Amniotic stem cell (primary cell): Measurements from ENCODE around the gene SMC1A.
A peak's percentile ranks its signal among the peaks of the same experiment; 100 is the strongest.
"Not testable (repeated sequence)": the region's sequence is repeated elsewhere in the genome, so short reads cannot be mapped to it uniquely, and the experiment has no call there.

Experiments
- DNase-seq: peaks from one replicate; lab custom pipeline; 2025; lab: John Stamatoyannopoulos, UW

Gene SMC1A

DNA sequence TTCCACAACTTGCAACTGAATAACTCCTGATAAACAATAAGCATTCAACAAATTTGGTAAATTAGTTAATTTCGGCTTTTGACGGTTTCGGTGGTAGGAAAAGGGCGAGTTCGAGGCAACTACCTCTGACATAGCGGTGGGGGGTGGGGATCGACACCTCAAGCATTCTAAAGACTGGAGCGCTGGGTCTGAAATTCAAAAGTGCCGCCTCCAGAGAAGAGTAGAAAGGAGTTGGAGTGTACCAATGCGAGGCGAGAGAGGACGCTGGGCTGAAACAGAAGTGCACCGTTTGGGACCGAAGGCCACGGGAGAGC lies 725 bp downstream of the SMC1A start:
- DNase-seq, result peak; percentile 63

DNA sequence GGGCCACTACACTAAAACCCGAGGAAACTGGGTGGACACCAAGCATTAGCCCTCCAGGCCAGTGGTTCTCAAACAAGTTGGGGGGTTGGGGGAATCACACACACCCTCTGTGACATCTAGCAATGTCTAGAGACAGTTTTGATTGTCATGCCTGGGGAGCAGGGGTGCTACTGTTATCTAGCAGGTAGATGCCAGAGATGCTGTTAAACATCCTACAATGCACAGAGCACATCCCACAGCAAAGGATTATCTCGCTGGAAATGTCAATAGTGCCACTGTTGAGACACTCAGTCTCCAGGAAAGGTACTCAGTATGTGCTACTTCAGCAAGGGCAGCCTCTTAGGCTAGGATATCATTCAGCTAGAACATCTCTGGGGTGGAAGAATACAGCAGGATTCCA lies 1.3 kb downstream of the SMC1A start:
- no peak for DNase-seq

DNA sequence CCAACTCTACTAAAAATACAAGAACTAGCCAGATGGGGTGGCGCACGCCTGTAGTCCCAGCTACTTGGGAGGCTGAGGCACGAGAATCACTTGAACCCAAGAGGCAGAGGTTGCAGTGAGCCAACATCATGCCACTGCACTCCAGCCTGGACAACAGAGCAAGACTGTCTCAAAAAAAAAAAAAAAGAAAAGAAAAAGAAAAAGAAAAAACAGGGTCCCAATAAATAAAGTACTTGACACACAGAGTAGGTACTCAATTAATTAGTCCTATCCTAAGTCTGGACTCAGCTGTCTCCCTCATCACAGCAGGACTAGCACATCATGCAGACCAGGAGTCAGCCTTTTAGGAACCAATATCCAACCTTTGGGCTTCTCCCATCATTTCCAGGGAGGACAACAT lies 2.1 kb downstream of the SMC1A start:
- DNase-seq, result not testable (repeated sequence)

DNA sequence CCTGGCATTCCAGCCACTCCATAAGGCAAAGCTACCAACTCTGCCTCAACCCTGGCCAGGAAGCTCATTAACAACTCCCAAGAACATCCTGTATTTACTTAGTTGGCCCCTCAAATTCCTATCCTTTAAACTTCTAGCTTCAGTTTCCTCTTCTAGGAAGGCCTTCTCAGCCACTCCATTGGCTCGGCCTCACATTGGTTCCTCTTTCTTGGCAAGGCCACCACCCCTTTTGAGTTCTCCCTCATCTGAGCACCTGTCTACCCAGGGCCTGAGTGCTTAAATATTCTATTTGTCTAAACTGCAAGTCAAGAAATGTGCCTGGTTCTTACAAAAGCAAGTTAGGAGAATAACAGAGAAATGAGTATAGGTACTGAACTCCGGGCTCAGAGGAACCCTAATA lies 10.0 kb downstream of the SMC1A start:
- DNase-seq, result no peak

DNA sequence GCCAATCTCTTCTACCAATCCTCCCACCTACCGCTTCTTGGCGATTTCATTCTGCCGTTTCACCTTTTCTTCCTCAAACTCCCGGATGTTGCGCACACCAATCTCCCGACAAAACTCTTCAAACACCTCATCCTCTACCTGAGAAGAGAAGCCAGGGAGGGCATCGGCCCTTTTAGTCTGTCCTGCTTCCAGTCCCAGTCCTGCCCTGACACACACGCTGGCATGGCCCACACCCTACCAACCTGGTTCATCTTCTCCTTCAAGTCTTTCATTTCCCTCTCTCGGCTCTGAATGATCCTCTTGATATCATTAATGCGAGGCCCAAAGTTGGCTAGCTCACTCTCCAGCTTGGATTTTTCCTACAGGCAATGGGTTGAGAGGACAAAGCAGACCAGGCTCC lies 18.9 kb downstream of the SMC1A start:
- DNase-seq, result no peak

DNA sequence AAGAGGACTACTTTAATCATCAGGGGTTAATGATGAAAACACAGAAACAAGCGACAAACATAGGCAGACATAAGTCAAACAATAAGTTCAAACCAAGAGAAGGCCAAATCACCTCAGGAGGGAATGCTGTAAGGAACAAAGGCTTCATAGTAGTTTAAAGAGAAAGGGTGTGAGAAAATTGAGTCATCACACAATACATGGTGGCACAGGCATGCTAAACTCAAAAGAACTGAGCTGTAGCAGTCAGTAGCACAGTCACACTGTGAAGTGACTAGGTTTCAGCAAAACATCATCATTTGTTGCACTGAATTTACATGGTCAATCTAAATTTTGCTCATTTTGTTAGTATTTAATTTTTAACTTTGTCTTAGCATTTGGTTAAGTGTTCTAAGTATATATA lies 24.2 kb downstream of the SMC1A start:
- no peak for DNase-seq

DNA sequence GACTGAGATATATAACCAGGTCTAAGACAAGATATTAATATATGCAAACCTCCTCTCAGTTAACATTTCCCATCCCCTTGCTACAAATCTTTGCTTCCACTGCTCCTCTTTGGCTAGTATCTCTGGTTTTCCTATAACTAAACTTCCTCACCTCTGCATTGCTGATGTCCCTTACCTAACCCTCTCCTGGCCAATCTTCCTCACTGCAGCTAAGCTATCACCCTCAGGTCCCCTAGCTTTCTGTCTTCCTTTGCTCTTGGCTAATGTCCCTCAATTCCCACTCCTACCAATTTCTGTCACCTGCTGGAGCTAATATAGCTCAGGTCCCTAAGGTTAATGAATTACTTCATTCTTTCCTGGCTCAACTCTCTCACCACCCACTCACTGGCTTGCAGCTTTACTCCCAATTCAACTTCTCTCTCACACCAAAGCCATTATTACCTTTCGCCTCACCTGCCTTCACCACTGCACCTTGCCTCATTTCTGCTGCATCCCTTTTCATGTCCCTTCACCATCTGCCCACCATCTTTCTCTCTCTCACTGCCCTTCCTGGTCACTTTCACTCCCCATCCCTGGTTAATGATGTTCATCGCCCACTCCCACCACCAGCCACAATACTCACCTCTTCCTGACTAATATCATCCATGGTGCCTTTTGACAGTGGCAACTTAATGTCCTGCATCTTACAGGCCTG lies 26.7 kb downstream of the SMC1A start:
- no peak for DNase-seq

DNA sequence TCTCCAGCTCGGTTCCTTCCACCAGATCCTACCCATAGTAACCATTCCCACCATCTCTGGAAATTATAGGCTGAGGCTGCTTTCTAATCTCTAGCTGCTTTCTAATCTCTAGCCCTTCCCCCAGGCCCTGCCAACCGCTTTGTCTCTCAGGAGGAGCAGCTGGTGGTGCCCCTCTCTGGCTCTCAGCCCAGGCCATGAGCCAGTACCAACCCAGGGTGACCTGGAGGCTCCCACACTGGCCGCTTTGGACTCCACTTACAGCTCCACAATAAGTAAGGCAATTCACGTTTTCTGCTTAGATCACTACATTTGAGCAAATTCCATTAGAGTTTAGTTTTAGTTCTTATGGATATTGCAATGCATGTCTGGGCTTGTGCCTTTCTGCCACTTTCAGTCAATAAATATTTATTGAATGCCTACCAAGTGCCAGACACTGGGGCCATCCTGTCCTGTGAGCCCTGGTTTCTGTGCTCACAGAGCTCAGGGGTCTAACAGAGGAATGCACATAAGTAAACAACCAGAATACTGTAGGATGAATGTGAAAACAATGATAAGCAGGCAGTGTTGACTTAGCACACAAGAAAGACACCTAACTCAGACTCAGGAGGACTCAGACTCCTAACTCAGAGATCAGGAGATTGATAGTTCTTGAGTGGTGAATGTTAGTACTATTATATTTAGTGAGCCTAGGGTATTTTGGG lies 38.9 kb downstream of the SMC1A start:
- DNase-seq, result no peak

DNA sequence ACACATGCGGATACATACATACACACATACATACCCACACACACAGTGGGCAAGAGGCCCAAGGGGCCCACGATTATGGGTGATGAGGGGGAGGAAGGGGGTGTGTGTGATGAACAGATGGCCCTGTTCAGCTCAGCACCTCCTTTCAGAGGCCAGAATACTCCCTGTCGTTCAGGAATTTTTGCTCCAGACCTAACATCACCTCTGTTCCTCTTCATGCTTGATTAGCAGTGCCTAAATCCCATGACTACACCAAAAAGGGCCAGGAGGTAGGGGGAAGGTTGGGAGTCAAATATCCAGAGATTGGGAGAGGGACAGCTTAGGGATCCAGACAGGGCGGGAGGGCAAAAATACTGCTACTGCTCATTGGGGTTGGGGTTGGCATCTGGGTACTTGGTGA lies 42.7 kb downstream of the SMC1A start:
- DNase-seq, result no peak

DNA sequence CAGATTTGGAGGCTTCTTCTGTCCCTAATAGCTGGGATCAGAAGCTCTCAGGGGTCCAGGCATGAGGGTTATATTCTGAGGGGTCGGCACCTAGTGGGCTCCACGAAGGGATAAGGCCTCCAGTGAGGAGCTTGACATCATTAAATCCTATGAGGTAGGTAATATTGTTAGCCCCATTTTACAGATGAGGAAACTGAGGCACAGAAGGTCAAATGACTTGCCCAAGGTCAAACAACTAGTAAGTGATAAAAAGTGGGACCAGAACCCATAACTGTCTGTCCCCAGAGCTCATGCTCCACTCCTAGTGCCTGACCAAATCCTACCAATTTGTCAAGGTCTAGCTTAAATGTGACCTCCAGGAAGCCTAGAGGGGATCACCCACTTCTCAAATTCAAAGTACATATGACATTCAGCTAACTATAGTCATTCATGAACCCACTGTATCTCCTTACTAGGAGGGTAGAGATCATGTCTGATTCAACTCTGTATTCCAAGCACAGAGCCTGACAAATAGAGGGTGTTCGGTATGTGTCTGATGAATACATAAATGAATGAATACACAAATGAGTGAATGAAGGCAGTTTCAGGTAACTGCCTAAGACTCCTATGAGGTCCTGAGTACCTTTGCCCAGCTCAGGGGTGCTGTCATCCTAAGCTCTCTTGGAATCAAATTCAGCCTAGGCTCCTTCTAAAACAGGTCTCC lies 43.3 kb downstream of the SMC1A start:
- DNase-seq, result no peak

DNA sequence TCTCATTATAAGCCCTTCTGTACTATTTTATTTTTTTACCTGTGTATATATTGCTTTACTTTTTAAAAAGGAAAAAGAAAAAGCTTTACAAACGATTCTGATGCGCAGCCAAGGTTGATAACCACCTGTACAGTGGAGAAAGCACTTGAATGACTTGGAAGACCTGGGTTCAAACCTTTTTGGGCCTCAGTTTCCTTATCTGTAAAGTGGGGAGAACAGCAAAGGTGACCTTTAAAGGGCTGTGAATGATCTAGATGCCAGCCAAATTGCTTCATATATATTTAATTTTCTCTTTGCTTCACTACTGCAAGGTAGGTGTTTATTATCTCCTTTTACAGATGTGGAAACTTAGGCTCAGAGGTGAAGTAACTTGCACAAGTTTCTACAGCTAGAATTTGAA lies 45.0 kb downstream of the SMC1A start:
- no peak for DNase-seq

DNA sequence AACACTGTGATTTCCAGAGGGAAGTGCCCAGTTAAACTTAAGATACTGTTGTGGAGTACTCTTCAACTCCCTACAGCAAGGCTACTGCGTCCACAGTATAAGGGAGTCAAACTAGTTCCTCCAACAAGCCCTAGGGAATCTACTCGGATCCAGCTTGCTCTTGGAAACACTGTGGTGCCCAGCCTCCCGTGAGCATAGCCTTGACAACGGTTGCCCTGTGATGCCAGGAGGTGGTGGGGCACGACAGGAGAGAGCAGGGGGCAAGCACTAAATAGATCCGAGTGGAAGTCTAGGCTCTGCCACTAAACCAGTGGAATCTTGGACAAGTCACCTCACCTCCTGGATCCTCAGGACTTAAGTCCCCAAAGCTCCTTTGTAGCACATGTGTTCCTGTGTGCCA lies 45.6 kb downstream of the SMC1A start:
- no peak for DNase-seq

DNA sequence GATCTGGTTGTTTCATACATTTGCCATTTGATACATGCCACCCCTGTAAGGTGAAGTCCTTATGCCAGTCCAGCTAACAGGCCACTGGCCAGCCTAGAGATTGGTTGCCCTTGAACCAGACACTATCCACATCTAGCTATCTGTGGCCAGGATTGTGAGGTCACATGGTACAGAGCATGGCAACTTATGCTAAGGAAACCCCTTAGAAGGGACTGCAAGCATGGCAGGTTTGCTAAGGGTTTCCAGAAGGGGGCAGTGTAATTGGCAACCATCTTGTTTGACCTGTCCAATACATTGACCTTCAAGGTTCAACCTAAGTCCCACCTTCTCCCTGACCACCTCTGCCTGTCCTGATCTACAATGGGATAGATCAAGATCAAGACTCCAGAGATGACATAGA lies 47.5 kb downstream of the SMC1A start:
- no peak for DNase-seq

DNA sequence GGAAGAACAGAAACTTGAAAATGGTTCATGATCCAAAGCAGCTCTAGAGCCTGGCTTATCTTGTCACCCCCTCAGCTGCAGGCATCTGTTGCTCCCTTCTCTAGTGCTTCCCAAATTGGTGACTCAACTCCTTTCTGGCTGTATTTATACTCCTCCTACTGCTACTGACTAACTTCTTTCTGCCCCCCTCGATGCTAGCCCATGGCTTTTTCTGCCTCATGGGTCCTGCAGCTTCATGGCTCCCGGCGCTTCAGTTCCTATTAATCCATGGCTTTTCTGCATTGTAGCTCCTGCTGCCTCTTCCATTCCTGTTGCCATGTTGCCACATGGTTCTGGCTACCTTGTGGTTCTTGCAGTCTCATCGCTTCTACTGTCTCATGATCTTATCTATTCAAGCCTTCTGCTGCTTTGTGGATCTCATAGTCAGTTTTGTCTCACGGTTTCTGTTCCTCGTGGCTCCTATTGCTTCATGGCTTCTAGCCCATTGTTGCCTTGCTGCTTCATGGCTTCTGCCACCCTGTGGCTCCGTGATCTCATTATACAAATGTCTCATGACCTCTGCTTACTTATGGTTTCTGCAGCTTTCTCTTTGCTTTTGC lies 48.1 kb downstream of the SMC1A start:
- DNase-seq, result no peak

DNA sequence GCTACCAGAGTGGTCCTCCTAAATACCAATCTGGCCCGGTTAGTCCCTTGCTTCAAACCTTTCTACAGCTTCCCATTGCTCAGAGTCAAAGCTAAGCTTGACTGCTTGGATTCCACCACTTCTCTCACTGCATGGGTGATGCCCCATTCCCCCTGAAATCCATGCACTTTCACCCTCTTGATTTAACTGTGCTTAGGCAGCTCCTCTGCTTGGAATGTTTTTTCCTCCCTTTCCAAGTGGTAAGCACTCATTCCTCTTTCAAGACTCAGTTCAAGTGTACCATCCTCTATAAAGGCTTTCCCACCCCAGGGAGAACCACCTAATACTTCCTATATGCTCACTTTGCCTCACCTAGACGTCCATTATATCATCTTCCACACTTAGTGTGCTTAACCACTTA lies 49.1 kb downstream of the SMC1A start:
- DNase-seq, result no peak

DNA sequence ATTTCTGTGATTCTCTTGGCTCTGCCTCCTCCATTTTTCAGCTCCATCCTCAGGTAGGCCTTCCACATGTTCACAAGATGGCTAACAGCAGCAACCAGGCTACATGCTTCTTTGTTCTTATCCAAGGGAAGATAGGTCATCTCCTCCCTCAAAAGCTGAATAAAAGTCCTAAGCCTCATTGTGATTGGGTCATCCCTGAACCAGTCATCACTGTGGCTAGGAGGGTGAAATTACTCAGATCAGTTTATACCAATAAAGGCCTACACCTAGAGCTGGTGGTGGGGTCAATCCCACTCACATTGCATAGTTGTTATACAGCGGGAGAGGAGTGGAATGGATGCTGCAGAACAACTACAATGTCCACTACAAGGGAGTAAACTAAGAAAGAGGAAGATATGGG lies 56.0 kb downstream of the SMC1A start:
- DNase-seq, result not testable (repeated sequence)

DNA sequence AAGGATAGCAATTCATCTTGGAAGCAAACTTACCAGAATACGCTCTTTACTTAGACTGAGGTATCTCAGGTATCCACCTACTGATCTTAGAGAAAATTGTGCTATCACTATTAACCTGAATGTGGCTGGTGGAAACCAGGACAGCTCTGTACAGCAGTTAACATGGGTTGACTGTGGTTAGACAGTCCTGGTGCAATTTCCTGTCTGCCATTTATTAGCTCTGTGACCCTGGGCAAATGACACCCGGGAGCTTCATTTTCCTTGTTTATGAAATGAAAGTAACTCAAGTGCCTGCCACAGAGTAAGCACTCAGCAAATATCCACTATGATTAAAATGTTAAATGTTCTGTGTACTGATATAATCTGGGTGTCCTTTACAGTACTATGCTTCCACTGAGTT lies 60.0 kb downstream of the SMC1A start:
- no peak for DNase-seq

DNA sequence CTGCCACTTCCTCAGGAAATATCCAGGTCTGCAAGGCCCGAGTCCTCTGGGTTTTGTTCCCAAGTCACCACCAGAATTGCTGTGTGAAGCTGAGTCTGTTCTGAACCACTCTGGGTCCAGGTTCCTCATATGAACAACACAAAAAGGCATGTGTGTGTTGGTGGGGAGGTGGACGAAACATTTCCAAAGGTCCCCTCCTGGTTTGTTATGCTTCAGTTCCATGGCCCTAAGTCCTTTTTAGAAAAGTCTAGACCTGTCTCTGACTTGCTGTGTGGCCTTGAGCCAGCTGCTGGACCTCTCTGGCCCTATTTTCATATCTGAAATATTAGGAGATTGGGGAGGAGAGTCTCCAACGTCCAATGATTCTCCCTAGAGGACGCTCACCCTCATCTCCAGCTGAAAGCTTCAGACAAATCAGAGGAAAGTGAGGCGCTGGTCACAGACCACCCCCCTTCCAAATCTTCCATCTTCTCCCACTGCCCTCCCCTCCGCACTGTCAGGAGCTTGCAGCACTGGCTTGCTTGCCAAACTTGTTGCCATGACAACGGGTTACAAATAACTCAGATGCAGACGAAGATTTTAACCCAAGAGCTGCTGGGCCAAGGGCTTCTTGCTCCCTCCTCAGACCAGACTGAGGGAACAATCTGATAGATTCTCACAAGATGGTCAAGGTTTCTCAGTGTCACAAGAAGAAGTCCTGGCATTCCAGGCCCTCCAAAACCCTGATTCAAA lies 64.5 kb downstream of the SMC1A start:
- no peak for DNase-seq

DNA sequence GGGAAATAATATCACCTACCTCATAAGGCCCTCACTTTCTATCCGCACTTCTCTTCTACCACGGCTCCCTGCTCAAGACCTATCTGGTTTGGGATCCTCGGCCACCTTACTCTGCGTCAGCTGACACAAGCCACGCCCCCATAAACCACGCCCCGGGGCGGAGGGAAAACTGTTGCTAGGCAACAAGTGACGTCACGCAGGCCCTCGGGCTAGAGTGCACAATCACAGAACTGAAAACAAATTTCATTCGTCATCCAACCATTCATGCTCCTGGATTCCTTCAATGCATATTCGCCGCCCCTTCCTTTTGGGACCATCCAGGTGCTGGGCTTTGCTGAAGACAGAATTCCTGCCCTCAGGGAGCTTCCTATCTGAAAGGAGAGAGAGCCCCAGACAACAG lies 66.3 kb downstream of the SMC1A start:
- no peak for DNase-seq

DNA sequence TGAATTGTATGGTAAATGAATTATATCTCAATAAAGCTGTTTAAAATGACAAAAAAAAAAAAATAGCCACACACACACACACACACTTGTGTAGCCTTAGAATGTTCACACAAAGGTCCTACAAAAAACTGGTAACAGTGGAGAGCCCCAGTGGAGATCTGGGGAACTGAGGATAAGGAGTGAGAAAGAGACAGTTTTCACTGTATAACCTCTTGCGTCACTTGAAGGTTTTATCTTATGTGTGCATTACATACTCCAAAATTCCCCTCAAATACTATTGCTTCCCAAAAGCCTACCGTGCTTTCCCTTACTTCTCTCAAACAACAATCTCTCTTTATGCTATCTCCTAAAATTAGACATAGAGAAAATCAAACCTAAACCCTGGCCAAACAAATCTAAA lies 67.8 kb downstream of the SMC1A start:
- no peak for DNase-seq

DNA sequence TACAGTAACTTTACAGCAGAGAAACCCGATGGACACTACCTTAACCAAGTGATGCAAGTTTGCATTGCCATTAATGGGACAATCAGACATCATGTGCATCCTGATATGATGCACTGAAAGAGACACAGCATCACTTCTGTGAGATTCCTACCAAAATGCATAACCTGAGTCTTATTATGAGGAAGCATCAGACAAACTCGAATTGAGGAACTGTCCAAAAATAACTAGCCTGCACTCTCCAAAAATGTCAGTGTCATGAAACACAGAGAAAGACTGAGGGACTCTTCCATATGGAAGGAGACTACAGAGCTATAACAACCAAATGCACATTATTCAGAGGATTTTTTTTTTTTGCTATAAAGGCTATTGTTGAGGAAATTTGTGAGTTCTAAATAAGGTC lies 74.5 kb downstream of the SMC1A start:
- no peak for DNase-seq

DNA sequence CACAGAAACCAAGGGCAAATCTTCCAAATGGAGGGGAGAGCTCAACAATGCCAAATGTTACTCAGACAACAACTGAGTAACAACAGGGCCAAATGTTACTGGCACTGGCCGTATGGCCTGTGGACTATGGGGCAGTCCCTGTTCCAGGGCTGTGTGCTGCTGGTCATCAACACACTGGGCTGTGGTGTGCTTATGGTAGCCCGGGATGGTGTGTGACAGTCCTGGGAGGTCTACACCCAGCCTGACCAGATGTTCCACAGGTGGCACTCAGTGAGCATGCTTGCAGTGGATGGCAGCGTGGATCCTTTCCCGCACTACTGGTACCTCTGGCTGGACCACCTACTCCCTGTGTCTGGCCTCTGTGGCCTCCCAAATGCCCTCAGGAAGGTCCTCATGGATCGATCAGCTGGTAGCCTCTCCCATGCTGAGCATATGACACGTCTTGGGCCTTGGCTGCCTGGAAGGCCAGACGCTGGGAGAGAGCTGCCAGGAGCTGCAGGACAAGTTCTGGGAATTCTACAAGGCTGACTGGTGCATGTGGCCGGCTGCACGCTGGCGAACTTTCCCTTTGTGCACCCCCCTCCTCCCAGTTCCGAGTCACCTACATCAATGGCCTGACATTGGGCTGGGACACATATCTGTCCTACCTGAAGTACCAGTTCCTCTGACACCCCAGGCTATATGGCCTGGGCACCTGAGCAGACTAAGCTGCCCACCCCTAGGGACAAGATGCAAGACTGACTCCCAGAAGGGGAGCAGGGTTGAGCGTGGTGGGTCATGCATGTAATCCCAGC lies 81.4 kb downstream of the SMC1A start:
- DNase-seq, result no peak
